PFSK-1 (cell line): ENCODE data around the gene KIF5A.

Experiments used
- POLR2AphosphoS5 ChIP-seq: IDR thresholded peaks from 2 replicates; pipeline ENCODE4 v1.6.1; 2012; ENCODE audit warnings: low read depth, mild to moderate bottlenecking, control low read depth, low read length, moderate library complexity
- SIN3A ChIP-seq: IDR thresholded peaks from 2 replicates; pipeline ENCODE4 v1.6.1; 2012; ENCODE audit warnings: mild to moderate bottlenecking, low read length, moderate library complexity, borderline replicate concordance; ENCODE audit not compliant: insufficient read depth

DNA sequence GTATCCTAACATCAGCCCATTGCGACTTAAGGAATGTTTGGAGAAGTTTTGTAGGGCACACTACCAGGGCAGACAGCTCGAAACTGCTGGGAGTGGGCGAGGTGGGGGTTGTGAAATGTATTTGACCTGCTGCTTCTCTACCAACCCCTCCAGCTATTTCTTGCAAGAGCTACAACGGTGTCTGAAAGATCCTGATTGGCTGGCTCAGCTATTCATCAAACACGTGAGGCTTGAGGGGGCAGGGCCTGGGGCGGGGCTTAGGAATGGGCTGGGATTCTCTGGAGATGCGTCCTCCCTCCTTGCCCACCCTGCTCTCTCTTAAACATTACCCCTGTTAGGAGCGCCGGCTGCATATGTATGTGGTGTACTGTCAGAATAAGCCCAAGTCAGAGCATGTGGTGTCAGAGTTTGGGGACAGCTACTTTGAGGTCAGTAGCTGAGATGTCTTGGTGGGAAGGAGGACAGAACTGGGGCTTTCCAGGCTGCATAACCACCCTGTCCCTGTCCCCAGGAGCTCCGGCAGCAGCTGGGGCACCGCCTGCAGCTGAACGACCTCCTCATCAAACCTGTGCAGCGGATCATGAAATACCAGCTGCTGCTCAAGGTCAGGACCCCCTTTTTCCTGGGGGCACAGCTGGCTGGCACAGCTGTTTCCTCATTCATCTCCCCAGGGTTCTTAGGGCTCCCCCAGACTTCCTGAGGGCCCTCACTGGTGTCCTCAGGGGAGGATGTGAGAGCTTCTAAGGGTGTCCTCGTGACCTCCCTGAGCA is 64.5 kb downstream of the KIF5A start:
- TF ChIP-seq POLR2AphosphoS5 (no peak), SIN3A (no peak)
